Tibial nerve (tissue), 4 donors: ENCODE data around the gene ZNF341. TPM values are rescaled to one million over a fixed set of nuclear protein-coding genes. Genes with fewer than 3 reads are reported as not detected.

ENCODE experiments used
- DNase-seq, 2 donors: peaks; one replicate each; pipeline ENCODE4 v3.0.0-alpha.2; 2019; ENCODE audit warnings: low spot score in 2 of 2
- H3K27ac ChIP-seq, 4 donors: fragments of 200-600 bp; sonication (generic) in 3 of 4; one replicate each; pipeline ENCODE4 v1.5.1; 2017 to 2019; ENCODE audit warnings: mild to moderate bottlenecking in 1 of 4
- H3K27me3 ChIP-seq, 2 donors: fragments of 200-600 bp; sonication (generic) in 1 of 2; one replicate each; pipeline versions ENCODE4 v1.5.1 to v1.6.0; 2017 to 2019
- H3K36me3 ChIP-seq, 3 donors: fragments of 200-600 bp; sonication (generic); one replicate each; pipeline ENCODE4 v1.5.1; 2018 to 2019
- H3K4me1 ChIP-seq, 4 donors: fragments of 200-600 bp; sonication (generic) in 3 of 4; one replicate each; pipeline ENCODE4 v1.5.1; 2017 to 2019
- H3K4me3 ChIP-seq, 4 donors: fragments of 200-600 bp; sonication (generic) in 3 of 4; one replicate each; pipeline ENCODE4 v1.5.1; 2017 to 2019; ENCODE audit warnings: mild to moderate bottlenecking in 1 of 4, moderate library complexity in 1 of 4
- H3K9me3 ChIP-seq, 4 donors: fragments of 200-600 bp; sonication (generic) in 3 of 4; one replicate each; pipeline ENCODE4 v1.5.1; 2017 to 2019
- CTCF ChIP-seq, 5 experiments: fragments of 200-600 bp in 3 of 5; fragments of 450-650 bp in 2 of 5; sonication (generic) in 3 of 5; IDR thresholded peaks; one replicate each; pipeline ENCODE4 v1.5.1; 2016 to 2019; ENCODE audit warnings: antibody characterized with exemption in 5 of 5, mild to moderate bottlenecking in 3 of 5, moderate library complexity in 2 of 5
- EP300 ChIP-seq, 2 donors: sonication (generic); formaldehyde crosslinking; IDR thresholded peaks; one replicate each; pipeline ENCODE4 v1.6.1; 2017; ENCODE audit warnings: antibody characterized with exemption in 2 of 2, mild to moderate bottlenecking in 1 of 2
- POLR2A ChIP-seq, 2 donors: fragments of 450-650 bp; IDR thresholded peaks; one replicate each; pipeline ENCODE4 v1.6.1; 2017; ENCODE audit warnings: antibody characterized with exemption in 2 of 2, mild to moderate bottlenecking in 2 of 2, moderate library complexity in 2 of 2
- WGBS, 2 donors: methylation state at CpG; one replicate each; pipeline ENCODE4 v1.1.5; 2018; 5-methylcytosine and 5-hydroxymethylcytosine counted together
- total RNA-seq, 4 donors: library from RNA; depleted of rRNA; stranded (reverse); fragments of >200 nt; gene quantifications; one replicate each; pipeline ENCODE4 v1.1.0, GENCODE V29; 2016

The ZNF341 gene
- total RNA-seq, 4 donors from 2014 or later: 1.7 to 4.8 (median 2.1) TPM

GRCh38 chr20:33727115-33727479 is 4.7 kb upstream of the ZNF341 start:
- Histone ChIP-seq H3K27me3 (no peaks in the 10 kb centered on the region), H3K27ac (no peak overlapping the region), H3K4me1 (peaks cover 0 to 6% (median 2%) of the 10 kb centered on the region in 4 donors), H3K9me3 (no peaks in the 10 kb centered on the region), H3K36me3 (no peaks in the 10 kb centered on the region), H3K4me3 (no peak overlapping the region)
- TF ChIP-seq EP300 (IDR thresholded peaks at IDR 0.05) (no peak), POLR2A (IDR thresholded peaks at IDR 0.05) (no peak), CTCF (IDR thresholded peaks at IDR 0.05) (no peak)
- 86 to 90% methylated on average over 5 of the region's 5 CpGs for WGBS, 2 donors
- no peak for DNase-seq

GRCh38 chr20:33727806-33728205 is 4.0 kb upstream of the ZNF341 start:
- TF ChIP-seq POLR2A (IDR thresholded peaks at IDR 0.05): no peak
- TF ChIP-seq CTCF (IDR thresholded peaks at IDR 0.05): no peak
- no peak for TF ChIP-seq EP300 (IDR thresholded peaks at IDR 0.05)
- Histone ChIP-seq H3K27ac (no peak overlapping the region), H3K4me3 (no peak overlapping the region), H3K4me1 (peaks cover 0 to 10% (median 5%) of the 10 kb centered on the region in 4 donors), H3K36me3 (no peaks in the 10 kb centered on the region), H3K27me3 (no peaks in the 10 kb centered on the region), H3K9me3 (no peaks in the 10 kb centered on the region)
- WGBS, 2 donors: 85 to 88% methylated on average over 3 of the region's 3 CpGs
- no peak for DNase-seq

GRCh38 chr20:33728463-33728862 is 3.3 kb upstream of the ZNF341 start:
- Histone ChIP-seq H3K27ac (no peak overlapping the region), H3K4me1 (peaks cover 0 to 17% (median 11%) of the 10 kb centered on the region in 4 donors), H3K9me3 (no peaks in the 10 kb centered on the region), H3K4me3 (no peak overlapping the region), H3K36me3 (no peaks in the 10 kb centered on the region), H3K27me3 (no peaks in the 10 kb centered on the region)
- DNase-seq: no peak
- WGBS, 2 donors: 65 to 67% methylated on average over 2 of the region's 2 CpGs
- TF ChIP-seq POLR2A (IDR thresholded peaks at IDR 0.05) (no peak), EP300 (IDR thresholded peaks at IDR 0.05) (no peak), CTCF (IDR thresholded peaks at IDR 0.05) (no peak)

GRCh38 chr20:33729101-33729500 is 2.7 kb upstream of the ZNF341 start:
- TF ChIP-seq EP300 (IDR thresholded peaks at IDR 0.05): no peak
- no peak for TF ChIP-seq CTCF (IDR thresholded peaks at IDR 0.05)
- TF ChIP-seq POLR2A (IDR thresholded peaks at IDR 0.05): no peak
- 68 to 71% methylated on average over 4 of the region's 4 CpGs for WGBS, 2 donors
- H3K36me3 ChIP-seq: no peaks in the 10 kb centered on the region

GRCh38 chr20:33730946-33731692 is 677 bp upstream of the ZNF341 start:
- Histone ChIP-seq H3K36me3 (no peaks in the 10 kb centered on the region), H3K4me1 (peaks cover 0 to 29% (median 24%) of the 10 kb centered on the region in 4 donors), H3K9me3 (peaks cover 0 to 4% (median 0%) of the 10 kb centered on the region in 4 donors), H3K27ac (peak overlapping the region; percentile 76 to 96 (median 94)), H3K27me3 (no peaks in the 10 kb centered on the region), H3K4me3 (peak overlapping the region; percentile 40 to 69 (median 58))
- no peak for DNase-seq
- TF ChIP-seq CTCF (IDR thresholded peaks at IDR 0.05): no peak
- no peak for TF ChIP-seq EP300 (IDR thresholded peaks at IDR 0.05)
- no peak for TF ChIP-seq POLR2A (IDR thresholded peaks at IDR 0.05)
- 80 to 81% methylated on average over 18 of the region's 18 CpGs for WGBS, 2 donors

More at GRCh38 chr20:33729101-33729500, 2.7 kb upstream of the ZNF341 start:
- no peaks in the 10 kb centered on the region for H3K9me3 ChIP-seq
- no peaks in the 10 kb centered on the region for H3K27me3 ChIP-seq
- DNase-seq: no peak
- no peak overlapping the region for H3K4me3 ChIP-seq
- no peak overlapping the region for H3K27ac ChIP-seq
- peaks cover 0 to 23% (median 17%) of the 10 kb centered on the region in 4 donors for H3K4me1 ChIP-seq
